IPS-20b (cell line): Measurements from ENCODE around the gene SLC25A13.

Experiments used
- H3K27ac ChIP-seq: one replicate; pipeline ENCODE4 v1.5.1; 2013; ENCODE audit warnings: low read length
- H3K27me3 ChIP-seq: 2 replicates; pipeline ENCODE4 v1.6.1; 2013; ENCODE audit warnings: mild to moderate bottlenecking, low read length, inconsistent platforms; ENCODE audit not compliant: insufficient read depth
- H3K36me3 ChIP-seq: 2 replicates; pipeline ENCODE4 v1.6.1; 2013; ENCODE audit warnings: low read depth, mild to moderate bottlenecking, inconsistent platforms, low read length, moderate library complexity; ENCODE audit not compliant: insufficient read depth
- H3K4me1 ChIP-seq: 2 replicates; pipeline ENCODE4 v1.6.1; 2013; ENCODE audit warnings: mild to moderate bottlenecking, control low read depth, inconsistent platforms, low read length, moderate library complexity; ENCODE audit not compliant: insufficient read depth
- H3K4me3 ChIP-seq: 2 replicates; pipeline ENCODE4 v1.5.1; 2013; ENCODE audit warnings: mild to moderate bottlenecking, low read length, inconsistent platforms
- H3K9ac ChIP-seq: 2 replicates; pipeline ENCODE4 v1.6.1; 2013; ENCODE audit warnings: low read depth, mild to moderate bottlenecking, inconsistent platforms, low read length, moderate library complexity
- H3K9me3 ChIP-seq: 2 replicates; pipeline ENCODE4 v1.6.1; 2013; ENCODE audit warnings: mild to moderate bottlenecking, low read depth, low read length, inconsistent platforms; ENCODE audit not compliant: insufficient read depth

Gene SLC25A13

GRCh38 chr7:96143495-96144259 is 178.2 kb downstream of the SLC25A13 start:
- no peak overlapping the region for H3K9ac ChIP-seq
- H3K27ac ChIP-seq: no peak overlapping the region
- 0 out of 2 replicates have a peak, but pooled peaks cover 10% of the 10 kb centered on the region for H3K36me3 ChIP-seq
- H3K4me3 ChIP-seq: peak overlapping the region; percentile 20
- peaks cover 18% of the 10 kb centered on the region for H3K4me1 ChIP-seq
- H3K9me3 ChIP-seq: no peaks in the 10 kb centered on the region
- peaks cover 76% of the 10 kb centered on the region for H3K27me3 ChIP-seq

GRCh38 chr7:96136600-96137239 is 185.2 kb downstream of the SLC25A13 start:
- H3K9ac ChIP-seq: no peak overlapping the region
- no peak overlapping the region for H3K27ac ChIP-seq
- no peak overlapping the region for H3K4me3 ChIP-seq
- peaks cover 5% of the 10 kb centered on the region; the same call in 1 of the 2 replicates for H3K36me3 ChIP-seq
- H3K9me3 ChIP-seq: no peaks in the 10 kb centered on the region
- H3K4me1 ChIP-seq: peaks cover 8% of the 10 kb centered on the region
- H3K27me3 ChIP-seq: peaks cover 11% of the 10 kb centered on the region

GRCh38 chr7:96135241-96135640 is 186.7 kb downstream of the SLC25A13 start:
- Histone ChIP-seq H3K4me1 (peaks cover 10% of the 10 kb centered on the region), H3K36me3 (peaks cover 15% of the 10 kb centered on the region), H3K9me3 (no peaks in the 10 kb centered on the region), H3K27ac (no peak overlapping the region), H3K27me3 (no peaks in the 10 kb centered on the region), H3K4me3 (no peak overlapping the region), H3K9ac (no peak overlapping the region)

- peaks cover 15% of the 10 kb centered on the region; the same call in 1 of the 2 replicates for H3K4me1 ChIP-seq
- H3K9me3 ChIP-seq: no peaks in the 10 kb centered on the region
- no peaks in the 10 kb centered on the region for H3K27me3 ChIP-seq
- no peak overlapping the region for H3K9ac ChIP-seq
- H3K4me3 ChIP-seq: no peak overlapping the region
- peaks cover 16% of the 10 kb centered on the region for H3K36me3 ChIP-seq
- no peak overlapping the region for H3K27ac ChIP-seq
These were observed 190.4 kb downstream of the SLC25A13 start for GRCh38 chr7:96131525-96131924.

GRCh38 chr7:96127746-96128145 is 194.2 kb downstream of the SLC25A13 start:
- H3K36me3 ChIP-seq: peaks cover 11% of the 10 kb centered on the region
- no peak overlapping the region for H3K9ac ChIP-seq
- no peaks in the 10 kb centered on the region for H3K27me3 ChIP-seq
- H3K4me1 ChIP-seq: peaks cover 23% of the 10 kb centered on the region
- no peak overlapping the region for H3K27ac ChIP-seq
- no peaks in the 10 kb centered on the region for H3K9me3 ChIP-seq
- H3K4me3 ChIP-seq: no peak overlapping the region

- 0 out of 2 replicates have a peak overlapping the region, but pooled peaks have one; percentile 20 for H3K4me3 ChIP-seq
- peaks cover 16% of the 10 kb centered on the region for H3K36me3 ChIP-seq
- peaks cover 18% of the 10 kb centered on the region for H3K4me1 ChIP-seq
- H3K27me3 ChIP-seq: no peaks in the 10 kb centered on the region
- no peak overlapping the region for H3K9ac ChIP-seq
- H3K27ac ChIP-seq: no peak overlapping the region
- no peaks in the 10 kb centered on the region for H3K9me3 ChIP-seq
These were observed 195.5 kb downstream of the SLC25A13 start for GRCh38 chr7:96126382-96126781.

- Histone ChIP-seq H3K4me1 (peaks cover 20% of the 10 kb centered on the region), H3K9ac (no peak overlapping the region), H3K9me3 (no peaks in the 10 kb centered on the region)
These were observed 199.2 kb downstream of the SLC25A13 start for GRCh38 chr7:96122746-96123145.

GRCh38 chr7:96121752-96122151 is 200.1 kb downstream of the SLC25A13 start:
- Histone ChIP-seq H3K9ac (no peak overlapping the region), H3K27ac (no peak overlapping the region), H3K9me3 (no peaks in the 10 kb centered on the region), H3K36me3 (peaks cover 24% of the 10 kb centered on the region; the same call in 1 of the 2 replicates), H3K4me1 (peaks cover 13% of the 10 kb centered on the region), H3K27me3 (no peaks in the 10 kb centered on the region), H3K4me3 (no peak overlapping the region)

More at GRCh38 chr7:96122746-96123145, 199.2 kb downstream of the SLC25A13 start:
- Histone ChIP-seq H3K36me3 (peaks cover 24% of the 10 kb centered on the region; the same call in 1 of the 2 replicates), H3K27ac (no peak overlapping the region), H3K4me3 (no peak overlapping the region), H3K27me3 (no peaks in the 10 kb centered on the region)

- H3K27me3 ChIP-seq: no peaks in the 10 kb centered on the region
- H3K36me3 ChIP-seq: peaks cover 24% of the 10 kb centered on the region; the same call in 1 of the 2 replicates
- no peak overlapping the region for H3K4me3 ChIP-seq
- H3K27ac ChIP-seq: no peak overlapping the region
- peaks cover 3% of the 10 kb centered on the region; the same call in 1 of the 2 replicates for H3K4me1 ChIP-seq
- no peaks in the 10 kb centered on the region for H3K9me3 ChIP-seq
- no peak overlapping the region for H3K9ac ChIP-seq
These were observed 201.3 kb downstream of the SLC25A13 start for GRCh38 chr7:96120445-96121225.

GRCh38 chr7:96118449-96119001 is 203.4 kb downstream of the SLC25A13 start:
- Histone ChIP-seq H3K27me3 (no peaks in the 10 kb centered on the region), H3K9ac (peak overlapping the region; percentile 24; the same call in 1 of the 2 replicates), H3K4me3 (no peak overlapping the region), H3K4me1 (peaks cover 3% of the 10 kb centered on the region; the same call in 1 of the 2 replicates), H3K9me3 (no peaks in the 10 kb centered on the region), H3K36me3 (peaks cover 24% of the 10 kb centered on the region; the same call in 1 of the 2 replicates), H3K27ac (no peak overlapping the region)

- H3K9ac ChIP-seq: no peak overlapping the region
- no peak overlapping the region for H3K27ac ChIP-seq
- H3K27me3 ChIP-seq: no peaks in the 10 kb centered on the region
- H3K4me1 ChIP-seq: peaks cover 3% of the 10 kb centered on the region; the same call in 1 of the 2 replicates
- no peak overlapping the region for H3K4me3 ChIP-seq
- no peaks in the 10 kb centered on the region for H3K9me3 ChIP-seq
- peaks cover 17% of the 10 kb centered on the region; the same call in 1 of the 2 replicates for H3K36me3 ChIP-seq
These were observed 205.7 kb downstream of the SLC25A13 start for GRCh38 chr7:96116173-96116572.
